HFF-Myc (cell line): ENCODE measurements around the gene LINGO1.

Source experiments
- DNase-seq: peaks from one replicate; pipeline ENCODE4 v3.0.0-alpha.2; 2011; ENCODE audit warnings: low read depth; ENCODE audit errors: extremely low read depth
- H3K4me3 ChIP-seq: replicated peaks from 2 replicates; pipeline ENCODE4 v1.5.1; 2011; ENCODE audit warnings: low read depth, mild to moderate bottlenecking, control low read depth, low read length
- TF ChIP-seq, protein P1 (sequence below): IDR thresholded peaks from 2 replicates; pipeline ENCODE4 v1.5.1; 2012; ENCODE audit warnings: mild to moderate bottlenecking, low read depth, low read length, control low read depth; ENCODE audit errors: missing control alignments

Gene LINGO1

DNA sequence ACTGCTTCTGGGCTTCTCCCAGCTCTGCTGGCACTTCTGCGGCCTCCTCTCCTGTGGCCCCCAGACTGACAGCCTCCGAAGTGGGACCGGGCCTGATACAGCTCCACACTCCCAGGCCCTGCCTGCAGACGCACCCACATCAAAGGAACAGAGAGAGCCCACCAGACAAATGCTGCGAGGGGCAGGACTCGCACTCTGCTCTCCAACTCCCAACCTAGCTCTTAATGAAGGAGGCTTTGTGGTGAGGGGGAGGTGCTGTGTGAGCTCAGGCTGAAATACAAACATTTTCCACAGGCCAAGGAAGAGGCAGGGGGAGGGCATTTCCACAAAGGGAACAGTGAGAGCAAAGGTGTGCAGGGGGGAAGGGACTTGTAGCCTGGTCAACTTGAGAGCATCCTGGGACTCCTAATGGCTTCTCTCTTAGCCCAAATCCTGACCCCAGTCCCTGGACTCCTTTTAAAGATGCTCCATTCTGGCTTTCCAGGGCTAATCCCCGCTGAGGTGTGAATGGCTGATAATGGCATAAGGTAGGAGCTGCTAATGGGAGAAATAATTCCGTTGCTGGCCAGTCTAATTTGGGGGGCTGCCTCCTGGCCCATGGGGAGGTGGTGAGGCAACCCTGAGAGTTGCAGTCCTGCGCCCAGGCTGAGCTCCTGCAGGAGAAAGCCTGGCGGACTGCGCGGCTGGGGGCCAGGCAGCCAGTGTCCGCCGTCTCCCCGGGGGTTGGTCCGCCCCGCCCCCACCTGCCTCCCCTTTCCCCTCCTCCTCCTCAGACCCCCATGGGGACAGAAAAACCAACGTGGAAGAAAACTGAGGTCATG lies 9.6 kb downstream of the LINGO1 start:
- TF ChIP-seq, protein P1, sequence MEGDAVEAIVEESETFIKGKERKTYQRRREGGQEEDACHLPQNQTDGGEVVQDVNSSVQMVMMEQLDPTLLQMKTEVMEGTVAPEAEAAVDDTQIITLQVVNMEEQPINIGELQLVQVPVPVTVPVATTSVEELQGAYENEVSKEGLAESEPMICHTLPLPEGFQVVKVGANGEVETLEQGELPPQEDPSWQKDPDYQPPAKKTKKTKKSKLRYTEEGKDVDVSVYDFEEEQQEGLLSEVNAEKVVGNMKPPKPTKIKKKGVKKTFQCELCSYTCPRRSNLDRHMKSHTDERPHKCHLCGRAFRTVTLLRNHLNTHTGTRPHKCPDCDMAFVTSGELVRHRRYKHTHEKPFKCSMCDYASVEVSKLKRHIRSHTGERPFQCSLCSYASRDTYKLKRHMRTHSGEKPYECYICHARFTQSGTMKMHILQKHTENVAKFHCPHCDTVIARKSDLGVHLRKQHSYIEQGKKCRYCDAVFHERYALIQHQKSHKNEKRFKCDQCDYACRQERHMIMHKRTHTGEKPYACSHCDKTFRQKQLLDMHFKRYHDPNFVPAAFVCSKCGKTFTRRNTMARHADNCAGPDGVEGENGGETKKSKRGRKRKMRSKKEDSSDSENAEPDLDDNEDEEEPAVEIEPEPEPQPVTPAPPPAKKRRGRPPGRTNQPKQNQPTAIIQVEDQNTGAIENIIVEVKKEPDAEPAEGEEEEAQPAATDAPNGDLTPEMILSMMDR = no peak
- DNase-seq = no peak
- no peak overlapping the region for H3K4me3 ChIP-seq

DNA sequence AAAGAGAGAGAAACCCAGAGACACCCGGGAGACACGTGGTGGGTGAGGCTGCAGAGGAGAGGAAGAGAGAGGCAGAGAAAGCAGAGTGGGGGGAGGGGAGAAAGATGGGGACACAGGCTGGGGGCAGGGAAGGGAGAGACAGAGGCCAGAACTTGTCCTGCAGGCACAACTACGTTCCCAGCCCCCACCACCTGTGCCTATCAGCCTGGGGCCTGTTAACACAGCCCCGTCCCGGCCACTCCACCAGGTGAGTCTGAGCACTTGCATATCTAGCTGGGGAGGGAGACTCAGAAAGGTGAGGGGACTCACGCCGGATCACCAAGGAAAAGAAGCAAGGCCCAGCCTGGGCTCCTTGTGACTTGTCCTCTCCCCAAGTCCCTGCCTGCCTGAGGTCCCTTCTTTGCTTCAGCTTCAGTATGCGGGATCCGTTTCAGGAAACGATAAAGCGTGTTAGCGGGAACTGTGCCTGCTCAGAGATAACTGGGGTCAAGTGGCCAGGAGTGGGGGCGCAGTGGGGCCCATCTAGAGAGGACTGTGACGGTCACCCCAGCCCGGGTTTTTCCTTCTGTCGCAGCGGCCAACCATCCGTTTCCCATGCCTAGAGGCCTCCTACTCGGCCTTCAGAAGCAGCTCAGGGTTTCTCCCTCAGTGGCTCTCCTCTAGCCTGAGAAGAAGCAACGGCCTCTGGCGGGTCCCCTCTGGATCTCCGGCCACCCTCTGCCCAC lies 10.3 kb downstream of the LINGO1 start:
- no peak for DNase-seq
- TF ChIP-seq, protein P1 = no peak
- no peak overlapping the region for H3K4me3 ChIP-seq

DNA sequence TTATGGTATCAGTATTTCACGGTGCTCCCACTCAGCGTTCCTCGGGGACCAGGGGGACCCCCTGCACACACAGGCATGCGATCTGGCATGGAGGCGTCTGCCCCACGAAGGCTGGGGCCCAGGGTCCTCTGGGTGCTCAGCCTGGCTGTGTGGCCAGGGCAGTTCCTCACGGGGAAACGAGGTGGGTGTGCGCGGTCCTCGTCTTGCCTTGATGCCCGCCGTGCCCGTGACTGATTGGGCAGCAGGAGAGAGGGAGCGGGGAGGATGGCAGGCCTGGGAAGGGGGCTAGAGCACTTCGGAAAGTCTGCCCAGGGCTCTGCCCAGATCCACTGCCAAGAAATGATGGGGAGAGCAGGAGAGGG lies 10.9 kb downstream of the LINGO1 start:
- TF ChIP-seq, protein P1 = no peak
- no peak for DNase-seq
- no peak overlapping the region for H3K4me3 ChIP-seq

DNA sequence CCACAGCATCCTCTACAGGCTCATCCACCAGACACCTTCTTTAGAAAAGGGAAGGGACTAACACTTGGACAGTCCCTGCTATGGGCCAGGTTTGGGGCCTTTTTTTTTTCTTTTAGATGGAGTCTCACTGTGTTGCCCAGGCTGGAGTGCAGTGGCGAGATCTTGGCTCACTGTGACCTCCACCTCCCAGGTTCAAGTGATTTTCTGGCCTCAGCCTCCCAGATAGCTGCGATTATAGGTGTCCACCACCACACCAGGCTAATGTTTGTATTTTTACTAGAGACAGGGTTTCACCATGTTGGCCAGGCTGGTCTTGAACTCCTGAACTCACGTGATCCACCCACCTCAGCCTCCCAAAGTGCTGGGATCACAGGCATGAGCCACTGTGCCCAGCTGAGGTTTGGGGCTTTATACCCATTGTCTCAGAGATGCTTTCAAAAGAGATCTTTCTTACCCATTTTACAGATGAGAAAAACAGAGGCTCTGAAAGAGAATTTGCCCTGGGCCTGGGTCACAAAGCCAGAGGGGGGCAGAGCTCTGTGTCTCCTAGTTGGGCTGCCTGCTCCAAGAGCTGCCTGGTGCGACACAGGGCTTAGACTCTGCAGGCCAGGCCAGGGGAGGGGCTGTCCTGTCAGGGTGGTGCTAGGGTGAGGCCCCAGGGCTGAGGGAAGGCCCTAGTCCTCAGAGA lies 11.6 kb downstream of the LINGO1 start:
- H3K4me3 ChIP-seq = no peak overlapping the region
- TF ChIP-seq, protein P1 = no peak

DNA sequence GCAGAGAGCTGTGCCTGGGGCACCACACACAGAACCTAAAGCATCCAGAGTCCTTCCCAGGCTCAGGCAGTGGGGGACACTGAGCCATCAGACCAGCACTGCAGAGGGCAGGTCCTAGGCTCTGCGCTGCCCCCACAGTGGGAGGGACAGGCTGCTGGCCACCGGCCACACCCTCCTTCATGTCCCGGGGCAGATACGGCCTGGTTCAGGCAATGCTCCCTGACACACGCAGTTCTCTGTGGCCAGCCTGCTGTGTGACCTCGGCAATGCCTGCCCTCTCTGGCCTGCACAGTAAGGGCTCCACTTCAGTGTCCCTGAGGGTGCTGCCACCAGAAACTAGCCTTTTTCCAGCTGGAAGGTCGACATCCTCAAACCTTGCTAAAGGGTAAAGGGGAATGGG lies 12.4 kb downstream of the LINGO1 start:
- DNase-seq = no peak
- no peak overlapping the region for H3K4me3 ChIP-seq
- TF ChIP-seq, protein P1 = no peak

More for the DNA sequence above, 11.6 kb downstream of the LINGO1 start:
- no peak for DNase-seq

DNA sequence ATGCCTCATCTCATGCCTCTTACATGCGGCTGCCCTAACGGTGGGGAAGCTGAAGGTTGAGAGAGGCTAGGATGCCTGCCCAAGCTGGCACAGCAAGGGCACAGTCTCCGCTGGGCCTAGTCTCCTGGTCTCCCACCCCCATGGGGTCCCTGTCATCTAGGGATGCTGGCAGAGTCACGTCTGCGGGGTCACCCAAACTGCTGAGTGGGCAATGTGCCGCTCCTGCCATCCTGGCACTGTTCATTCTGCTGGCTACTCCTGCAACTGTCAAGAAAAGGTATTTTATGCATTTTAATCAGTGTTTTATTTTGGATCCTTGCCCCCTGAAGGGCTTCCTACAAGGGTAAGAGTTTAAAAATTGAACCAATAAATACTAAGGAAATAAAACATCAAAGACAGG lies 12.8 kb downstream of the LINGO1 start:
- TF ChIP-seq, protein P1 = no peak
- DNase-seq = no peak
- H3K4me3 ChIP-seq = no peak overlapping the region
